Colonic mucosa (tissue), 4 donors: Measurements from ENCODE around the gene ARL15. TPM values are rescaled to one million over a fixed set of nuclear protein-coding genes. Genes with fewer than 3 reads are reported as not detected.

ENCODE experiments used
- DNase-seq: peaks from one replicate; pipeline ENCODE4 v3.0.0-alpha.2; 2020
- H3K27ac ChIP-seq: fragments of 200-600 bp; one replicate; pipeline ENCODE4 v1.8.0; 2021
- H3K27me3 ChIP-seq: fragments of 200-600 bp; one replicate; pipeline ENCODE4 v1.8.0; 2021
- H3K36me3 ChIP-seq: fragments of 200-600 bp; one replicate; pipeline ENCODE4 v1.8.0; 2021
- H3K4me1 ChIP-seq: fragments of 200-600 bp; one replicate; pipeline ENCODE4 v1.8.0; 2021; ENCODE audit warnings: mild to moderate bottlenecking
- H3K4me3 ChIP-seq: fragments of 200-600 bp; one replicate; pipeline ENCODE4 v1.8.0; 2021
- H3K9ac ChIP-seq, 2 donors: one replicate each; pipeline ENCODE4 v1.7.0; 2013; ENCODE audit warnings: control low read depth in 2 of 2, low read depth in 2 of 2, low read length in 2 of 2
- H3K9me3 ChIP-seq: fragments of 200-600 bp; one replicate; pipeline ENCODE4 v1.8.0; 2021
- intact Hi-C: fragments of 100-400 bp; cut with DNase I; formaldehyde crosslinking; loops from one replicate; pipeline ENCODE4 v1.14.1; 2022
- total RNA-seq, 2 donors: library from RNA; stranded (reverse); fragmentation: NEBNext Ultra II Directional in 1 of 2; extraction: Animal tissue kit (Norgen Biotek cat#: 25700) in 1 of 2; gene quantifications; one replicate each; pipeline ENCODE4 v1.2.1, GENCODE V29; 2021
- TF ChIP-seq, protein P1 (sequence below): fragments of 200-600 bp; IDR thresholded peaks from one replicate; pipeline ENCODE4 v1.8.0; 2022; ENCODE audit warnings: antibody characterized with exemption, mild to moderate bottlenecking
- donor health status: healthy.
- donor health status: DM: no; HTN: no; CAD: no.
- donor health status: DM: no; HTN: no; CAD: no.

ARL15 gene
- total RNA-seq, 2 donors from 2014 or later: 18.4 to 35.1 TPM

DNA sequence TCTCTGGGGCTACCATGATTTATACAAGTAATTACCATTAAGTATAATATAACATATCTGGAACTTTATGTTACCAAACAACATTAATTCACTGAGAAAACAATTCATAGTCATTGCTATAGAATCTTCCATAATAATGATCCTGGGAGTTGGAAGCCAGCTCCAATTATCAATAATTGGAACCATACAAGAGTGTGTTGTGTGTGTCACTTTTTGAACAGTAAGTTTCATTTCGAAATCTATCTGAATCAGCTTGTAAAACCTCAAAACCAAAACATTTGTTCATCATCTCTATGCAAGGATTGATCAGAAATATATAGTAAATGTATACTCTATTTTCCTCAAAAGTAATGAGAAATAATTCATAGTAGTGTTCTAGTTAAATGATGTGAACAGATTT lies 348.1 kb downstream of the ARL15 start:
- Histone ChIP-seq H3K4me3 (no peak overlapping the region), H3K9ac (no peak overlapping the region), H3K4me1 (no peaks in the 10 kb centered on the region), H3K27ac (no peak overlapping the region), H3K36me3 (no peaks in the 10 kb centered on the region), H3K9me3 (no peaks in the 10 kb centered on the region), H3K27me3 (no peaks in the 10 kb centered on the region)
- TF ChIP-seq, protein P1, sequence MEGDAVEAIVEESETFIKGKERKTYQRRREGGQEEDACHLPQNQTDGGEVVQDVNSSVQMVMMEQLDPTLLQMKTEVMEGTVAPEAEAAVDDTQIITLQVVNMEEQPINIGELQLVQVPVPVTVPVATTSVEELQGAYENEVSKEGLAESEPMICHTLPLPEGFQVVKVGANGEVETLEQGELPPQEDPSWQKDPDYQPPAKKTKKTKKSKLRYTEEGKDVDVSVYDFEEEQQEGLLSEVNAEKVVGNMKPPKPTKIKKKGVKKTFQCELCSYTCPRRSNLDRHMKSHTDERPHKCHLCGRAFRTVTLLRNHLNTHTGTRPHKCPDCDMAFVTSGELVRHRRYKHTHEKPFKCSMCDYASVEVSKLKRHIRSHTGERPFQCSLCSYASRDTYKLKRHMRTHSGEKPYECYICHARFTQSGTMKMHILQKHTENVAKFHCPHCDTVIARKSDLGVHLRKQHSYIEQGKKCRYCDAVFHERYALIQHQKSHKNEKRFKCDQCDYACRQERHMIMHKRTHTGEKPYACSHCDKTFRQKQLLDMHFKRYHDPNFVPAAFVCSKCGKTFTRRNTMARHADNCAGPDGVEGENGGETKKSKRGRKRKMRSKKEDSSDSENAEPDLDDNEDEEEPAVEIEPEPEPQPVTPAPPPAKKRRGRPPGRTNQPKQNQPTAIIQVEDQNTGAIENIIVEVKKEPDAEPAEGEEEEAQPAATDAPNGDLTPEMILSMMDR: no peak
- intact Hi-C loops: no loop called here
- no peak for DNase-seq

DNA sequence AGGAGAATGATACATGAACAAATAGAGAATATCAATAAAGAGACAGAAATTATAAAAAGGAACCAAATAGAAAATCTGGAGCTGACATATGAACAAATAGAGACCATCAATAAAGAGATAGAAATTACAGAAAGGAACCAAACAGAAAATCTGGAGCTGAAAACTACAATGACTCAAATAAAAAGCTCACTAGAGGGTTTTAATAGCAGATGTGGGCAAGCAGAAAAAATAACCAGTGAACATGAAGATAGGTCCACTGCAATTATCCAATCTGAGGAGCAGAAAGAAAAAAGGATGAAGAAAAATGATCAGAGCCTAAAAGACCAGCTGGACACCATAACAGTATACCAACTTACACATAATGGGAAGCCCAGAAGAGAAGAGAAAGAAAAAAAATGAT lies 353.7 kb downstream of the ARL15 start:
- Histone ChIP-seq H3K9ac (no peak overlapping the region), H3K9me3 (no peaks in the 10 kb centered on the region), H3K27me3 (no peaks in the 10 kb centered on the region), H3K36me3 (no peaks in the 10 kb centered on the region), H3K27ac (no peak overlapping the region), H3K4me1 (no peaks in the 10 kb centered on the region), H3K4me3 (no peak overlapping the region)
- DNase-seq: no peak
- TF ChIP-seq, protein P1: no peak
- intact Hi-C loops: no loop called here

DNA sequence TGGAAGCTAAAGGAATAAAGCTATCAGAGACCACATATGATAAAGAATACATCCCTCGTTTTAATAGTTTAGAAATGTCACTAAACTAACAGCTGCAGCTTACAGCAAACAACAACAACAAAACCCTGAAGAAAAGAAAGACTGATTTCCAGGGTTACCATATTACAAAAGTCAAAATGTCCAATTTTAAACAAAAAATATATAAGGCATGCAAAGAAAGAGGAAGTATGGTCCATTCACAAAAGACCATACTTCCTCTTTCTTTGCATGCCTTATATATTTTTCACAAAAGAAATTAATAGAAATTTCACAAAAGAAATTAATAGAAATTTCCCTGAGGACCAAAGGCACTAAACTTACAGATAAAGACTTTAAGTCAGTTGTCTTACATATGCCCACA lies 354.2 kb downstream of the ARL15 start:
- intact Hi-C loops: no loop called here
- H3K9ac ChIP-seq: no peak overlapping the region
- no peak overlapping the region for H3K27ac ChIP-seq
- H3K36me3 ChIP-seq: no peaks in the 10 kb centered on the region
- TF ChIP-seq, protein P1: no peak
- H3K9me3 ChIP-seq: no peaks in the 10 kb centered on the region
- no peaks in the 10 kb centered on the region for H3K4me1 ChIP-seq
- no peak for DNase-seq
- H3K4me3 ChIP-seq: no peak overlapping the region
- H3K27me3 ChIP-seq: no peaks in the 10 kb centered on the region

DNA sequence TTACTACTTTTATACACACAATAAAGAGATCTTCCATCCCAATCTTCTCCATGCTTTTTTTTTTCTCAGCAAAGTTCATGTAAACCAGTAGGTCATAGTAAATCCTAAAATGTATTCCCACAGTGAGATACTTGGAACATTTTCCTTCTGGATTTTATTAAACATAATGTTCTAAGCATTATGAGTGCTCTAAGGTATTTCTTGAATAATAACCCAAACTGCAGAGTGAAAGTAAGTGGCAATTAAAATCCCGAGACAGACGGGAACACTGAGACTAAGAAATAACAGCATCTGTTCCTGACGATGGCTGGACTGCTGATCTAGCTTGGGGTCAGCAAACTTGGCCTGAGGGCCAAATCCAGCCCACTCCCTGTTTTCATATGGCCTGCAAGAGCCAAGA lies 359.8 kb downstream of the ARL15 start:
- Histone ChIP-seq H3K9me3 (no peaks in the 10 kb centered on the region), H3K9ac (no peak overlapping the region), H3K27ac (no peak overlapping the region), H3K36me3 (no peaks in the 10 kb centered on the region), H3K4me3 (no peak overlapping the region), H3K4me1 (no peaks in the 10 kb centered on the region), H3K27me3 (no peaks in the 10 kb centered on the region)
- DNase-seq: no peak
- TF ChIP-seq, protein P1: no peak
- intact Hi-C loops: no loop called here

DNA sequence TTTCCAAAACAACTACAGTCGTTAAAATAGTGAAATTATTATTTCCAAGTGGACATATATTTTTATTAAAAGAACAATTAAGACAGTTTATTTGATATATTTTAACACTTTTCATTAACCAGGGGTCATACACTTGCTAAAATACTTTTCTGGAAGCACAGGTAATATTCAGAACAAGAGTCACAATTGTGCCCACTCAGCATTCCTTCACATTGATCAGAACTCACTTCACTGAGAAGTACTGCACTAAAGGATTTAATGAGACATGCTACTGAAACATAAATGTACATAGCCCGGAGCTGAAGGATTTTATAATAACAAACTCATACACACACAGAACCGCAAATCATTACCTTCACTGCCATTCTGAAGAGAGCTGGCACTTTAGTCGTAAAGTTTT lies 361.8 kb downstream of the ARL15 start:
- H3K9me3 ChIP-seq: no peaks in the 10 kb centered on the region
- TF ChIP-seq, protein P1: no peak

More for the DNA sequence above, 361.8 kb downstream of the ARL15 start:
- no peaks in the 10 kb centered on the region for H3K4me1 ChIP-seq
- no peaks in the 10 kb centered on the region for H3K27me3 ChIP-seq
- no peaks in the 10 kb centered on the region for H3K36me3 ChIP-seq
- no peak overlapping the region for H3K27ac ChIP-seq
- H3K9ac ChIP-seq: no peak overlapping the region
- H3K4me3 ChIP-seq: no peak overlapping the region
- no peak for DNase-seq
- intact Hi-C loops: no loop called here
